AG09309 (cell line): Measurements from ENCODE around the gene MLLT10.

ENCODE experiments used
- DNase-seq: peaks from one replicate; pipeline ENCODE4 v3.0.0-alpha.2; 2010; ENCODE audit warnings: low read depth
- H3K4me3 ChIP-seq: 2 replicates; pipeline ENCODE4 v1.5.1; 2011; ENCODE audit warnings: mild to moderate bottlenecking, low read depth, low read length, moderate library complexity; ENCODE audit not compliant: control insufficient read depth
- TF ChIP-seq, protein P1 (sequence below): IDR thresholded peaks from 2 replicates; pipeline ENCODE4 v1.5.1; 2011; ENCODE audit warnings: mild to moderate bottlenecking, low read depth, low read length, inconsistent platforms; ENCODE audit not compliant: insufficient read depth, control insufficient read depth; ENCODE audit errors: missing control alignments

MLLT10 gene

DNA sequence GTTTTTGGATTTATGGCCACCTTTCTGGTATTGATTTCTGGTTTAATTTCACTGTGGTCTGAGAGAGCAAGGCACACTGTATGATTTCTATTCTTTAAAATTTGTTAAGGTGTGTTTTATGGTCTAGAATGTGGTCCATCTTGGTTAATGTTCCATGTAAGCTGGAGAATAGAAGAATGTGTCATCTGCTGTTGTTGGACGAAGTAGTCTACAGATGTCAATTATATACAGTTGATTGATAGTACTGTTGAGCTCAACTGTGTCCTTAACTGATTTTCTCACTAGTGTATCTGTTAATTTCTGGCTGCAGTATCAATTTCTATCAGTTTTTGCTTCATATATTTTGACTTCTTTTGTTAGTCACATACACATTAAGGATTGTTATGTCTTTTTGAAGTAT, 127.1 kb downstream of the MLLT10 start:
- no peak overlapping the region for H3K4me3 ChIP-seq
- TF ChIP-seq, protein P1, sequence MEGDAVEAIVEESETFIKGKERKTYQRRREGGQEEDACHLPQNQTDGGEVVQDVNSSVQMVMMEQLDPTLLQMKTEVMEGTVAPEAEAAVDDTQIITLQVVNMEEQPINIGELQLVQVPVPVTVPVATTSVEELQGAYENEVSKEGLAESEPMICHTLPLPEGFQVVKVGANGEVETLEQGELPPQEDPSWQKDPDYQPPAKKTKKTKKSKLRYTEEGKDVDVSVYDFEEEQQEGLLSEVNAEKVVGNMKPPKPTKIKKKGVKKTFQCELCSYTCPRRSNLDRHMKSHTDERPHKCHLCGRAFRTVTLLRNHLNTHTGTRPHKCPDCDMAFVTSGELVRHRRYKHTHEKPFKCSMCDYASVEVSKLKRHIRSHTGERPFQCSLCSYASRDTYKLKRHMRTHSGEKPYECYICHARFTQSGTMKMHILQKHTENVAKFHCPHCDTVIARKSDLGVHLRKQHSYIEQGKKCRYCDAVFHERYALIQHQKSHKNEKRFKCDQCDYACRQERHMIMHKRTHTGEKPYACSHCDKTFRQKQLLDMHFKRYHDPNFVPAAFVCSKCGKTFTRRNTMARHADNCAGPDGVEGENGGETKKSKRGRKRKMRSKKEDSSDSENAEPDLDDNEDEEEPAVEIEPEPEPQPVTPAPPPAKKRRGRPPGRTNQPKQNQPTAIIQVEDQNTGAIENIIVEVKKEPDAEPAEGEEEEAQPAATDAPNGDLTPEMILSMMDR: no peak
- DNase-seq: no peak

GRCh38 chr10:21661935-21662334, 127.9 kb downstream of the MLLT10 start:
- no peak for DNase-seq
- H3K4me3 ChIP-seq: no peak overlapping the region
- TF ChIP-seq, protein P1: no peak

DNA sequence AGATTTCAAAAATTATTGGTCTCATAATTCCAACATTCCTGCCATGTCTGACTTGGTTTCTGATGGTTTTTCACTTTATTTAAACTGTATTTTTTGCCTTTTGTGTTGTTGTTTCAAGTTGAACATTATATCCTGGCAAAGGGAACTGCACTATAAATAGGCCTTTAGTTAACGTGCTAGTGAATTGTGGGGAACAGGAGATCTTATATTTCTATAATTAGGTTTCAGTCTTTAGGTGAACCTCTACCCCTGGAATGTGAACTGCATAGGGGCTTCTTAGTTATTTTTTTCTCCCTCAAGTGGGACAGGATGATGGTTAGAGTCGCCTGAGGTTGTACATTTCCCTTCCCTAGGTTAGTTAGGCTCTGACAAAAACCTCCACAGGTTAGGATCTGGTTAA, 128.6 kb downstream of the MLLT10 start:
- DNase-seq: no peak
- TF ChIP-seq, protein P1: no peak
- no peak overlapping the region for H3K4me3 ChIP-seq

DNA sequence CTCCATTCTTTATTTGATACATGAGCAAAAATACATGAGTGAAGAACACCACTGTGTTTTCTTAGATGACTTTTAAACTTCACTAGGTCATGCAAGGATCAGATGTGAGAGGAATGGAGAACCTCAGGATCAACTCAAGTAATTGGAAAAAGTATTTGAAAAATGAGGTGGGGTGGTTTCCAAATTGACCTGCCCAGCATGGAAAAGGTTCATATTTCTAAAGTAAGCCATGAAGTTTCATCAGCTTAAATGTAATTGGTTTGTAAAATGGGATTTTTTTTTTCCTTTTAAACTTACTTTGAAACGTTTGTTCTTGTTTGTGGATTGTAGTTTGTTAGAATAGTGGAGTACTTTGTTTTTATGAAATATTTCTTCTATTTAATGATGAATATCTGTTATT, 134.8 kb downstream of the MLLT10 start:
- DNase-seq: no peak
- H3K4me3 ChIP-seq: no peak overlapping the region
- TF ChIP-seq, protein P1: no peak

DNA sequence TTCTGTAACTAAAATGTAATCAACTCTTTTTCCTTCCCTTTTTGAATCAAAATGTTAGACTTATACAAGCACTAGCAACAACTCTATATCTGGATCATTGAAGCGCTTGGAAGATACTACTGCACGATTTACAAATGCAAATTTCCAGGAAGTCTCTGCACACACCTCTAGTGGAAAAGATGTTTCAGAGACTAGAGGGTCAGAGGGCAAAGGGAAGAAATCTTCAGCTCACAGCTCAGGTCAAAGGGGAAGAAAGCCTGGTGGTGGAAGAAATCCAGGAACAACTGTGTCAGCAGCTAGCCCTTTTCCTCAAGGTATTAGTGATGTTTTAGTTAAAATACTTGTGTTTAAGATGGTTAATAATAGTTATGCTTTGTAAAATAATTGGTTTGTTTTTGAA, 136.4 kb downstream of the MLLT10 start:
- no peak overlapping the region for H3K4me3 ChIP-seq
- TF ChIP-seq, protein P1: no peak
- DNase-seq: no peak

GRCh38 chr10:21673668-21674067, 139.6 kb downstream of the MLLT10 start:
- DNase-seq: no peak
- no peak overlapping the region for H3K4me3 ChIP-seq
- TF ChIP-seq, protein P1: no peak
